Hepatic stellate cell (primary cell): ENCODE measurements around the gene HEMGN.

ENCODE experiments used
- DNase-seq: peaks from one replicate; pipeline ENCODE4 v3.0.0; 2011; ENCODE audit warnings: low spot score

HEMGN gene

GRCh38 chr9:97895211-97895610, 42.8 kb downstream of the HEMGN start:
- no peak for DNase-seq

DNA sequence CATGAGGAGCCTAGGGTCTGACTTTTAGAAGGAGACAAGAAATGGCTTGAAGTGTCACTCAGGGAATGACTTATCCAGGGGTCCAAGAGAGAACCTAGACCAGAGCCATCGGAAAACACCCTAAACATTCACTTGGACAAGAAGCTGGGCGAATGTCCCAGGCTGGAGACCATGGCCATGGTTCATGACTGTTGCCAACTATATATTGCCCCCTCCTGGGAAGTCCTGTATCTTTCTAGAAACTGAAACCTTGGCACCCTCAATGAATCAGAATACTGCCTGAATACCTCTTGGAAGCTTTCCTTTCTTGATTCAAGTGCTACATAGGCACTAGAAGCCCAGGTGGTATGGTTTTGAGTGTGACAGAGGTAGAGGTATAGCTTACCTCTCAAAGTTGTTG, 45.6 kb downstream of the HEMGN start:
- DNase-seq: no peak

DNA sequence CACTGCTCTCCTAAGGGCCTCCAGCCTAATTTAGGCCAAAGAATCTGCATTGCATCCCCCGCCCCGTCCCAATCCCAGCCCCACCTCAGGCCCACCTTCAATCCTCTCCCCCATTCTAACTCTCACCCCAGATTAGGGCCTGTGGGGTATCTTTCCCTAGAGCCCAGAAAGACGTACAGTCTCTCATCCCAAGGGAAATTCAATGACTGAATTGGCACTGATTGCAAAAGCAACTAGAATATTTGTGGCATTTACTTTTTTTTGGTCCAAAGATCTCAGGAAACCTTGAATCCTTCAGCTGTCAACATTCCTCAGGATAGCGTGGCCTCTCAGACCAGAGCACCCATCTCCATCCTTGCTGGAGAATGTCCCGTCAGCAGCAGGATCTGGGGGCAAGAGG, 46.2 kb downstream of the HEMGN start:
- DNase-seq: peak; percentile 50

DNA sequence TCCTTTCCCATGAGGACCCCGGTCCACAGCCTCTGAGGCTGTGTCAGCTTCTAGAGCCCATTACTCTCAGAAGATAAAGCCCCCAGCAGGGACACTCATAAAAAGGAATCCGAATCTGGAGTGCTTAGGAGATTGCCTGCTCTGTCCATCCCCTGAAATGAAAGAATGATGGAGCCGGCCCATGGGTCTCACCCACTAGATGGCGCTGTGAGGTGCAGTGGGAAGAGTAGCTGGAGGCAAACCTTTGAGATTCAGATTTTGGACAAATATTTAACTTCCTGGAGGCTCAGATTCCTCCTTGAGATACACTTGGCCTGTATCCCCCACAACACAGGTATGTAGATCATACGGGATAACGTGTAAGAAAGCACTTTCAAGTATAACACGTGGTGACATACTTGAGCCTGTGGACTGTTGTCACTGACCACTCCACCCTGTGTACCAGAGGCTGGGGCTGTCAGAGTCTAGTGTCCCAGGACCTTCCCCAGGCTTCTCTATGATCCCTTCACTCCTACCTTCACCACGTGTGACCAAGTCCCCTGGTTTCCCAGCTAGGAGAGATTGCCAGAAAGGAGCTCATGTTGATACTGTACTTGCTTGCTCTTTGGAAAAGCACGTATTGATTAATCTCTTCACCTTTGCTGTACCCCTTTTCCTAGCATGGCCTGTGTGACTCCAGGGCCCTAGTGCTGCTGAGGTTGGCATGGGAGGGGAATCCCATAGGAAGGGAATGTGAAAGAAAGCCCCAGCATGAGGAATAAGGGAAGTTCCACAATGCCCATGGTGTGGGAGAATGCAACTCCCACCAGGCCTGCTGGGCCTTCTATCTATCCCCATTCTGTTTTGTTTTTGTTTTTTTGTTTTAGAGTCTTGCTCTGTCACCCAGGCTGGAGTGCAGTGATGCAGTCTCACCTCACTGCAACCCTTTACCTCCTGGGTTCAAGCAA, 47.8 kb downstream of the HEMGN start:
- peak; percentile 19 for DNase-seq

GRCh38 chr9:97880336-97880735, 57.6 kb downstream of the HEMGN start:
- no peak for DNase-seq
